ENCODE results near the gene EDARADD.

Gene EDARADD

DNA sequence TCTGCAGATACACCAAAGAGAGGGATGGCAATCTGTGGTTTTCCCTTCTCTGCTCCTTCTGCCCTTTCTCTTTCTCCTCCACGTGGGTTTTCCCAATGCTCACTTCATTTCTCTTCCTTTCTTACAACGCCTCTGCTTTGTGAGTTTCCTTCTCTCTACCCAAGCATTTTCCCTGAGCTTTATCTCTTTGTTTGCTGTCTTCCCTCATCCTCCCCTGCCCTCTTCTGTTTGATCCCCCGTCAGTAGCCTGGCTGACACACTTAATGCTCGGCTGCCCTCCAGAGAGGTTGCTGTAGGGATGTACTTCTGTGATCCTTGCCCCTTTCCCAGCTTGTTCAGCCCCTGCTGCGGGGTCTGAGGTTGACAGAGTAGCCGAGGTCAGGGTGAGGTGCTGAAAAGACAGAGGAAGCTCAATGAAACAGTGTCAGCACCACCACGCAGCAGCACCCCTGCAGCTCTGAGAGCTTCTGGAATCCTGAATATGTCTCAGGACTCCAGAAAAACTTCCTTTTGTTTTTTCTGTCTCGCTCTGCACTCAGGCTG is 6.0 kb downstream of the EDARADD start:
- no peak for DNase-seq (ENCODE audit: low read depth)
- no peak overlapping the region for H3K4me3 ChIP-seq (ENCODE audit: low read length)
- TF ChIP-seq, protein P1, sequence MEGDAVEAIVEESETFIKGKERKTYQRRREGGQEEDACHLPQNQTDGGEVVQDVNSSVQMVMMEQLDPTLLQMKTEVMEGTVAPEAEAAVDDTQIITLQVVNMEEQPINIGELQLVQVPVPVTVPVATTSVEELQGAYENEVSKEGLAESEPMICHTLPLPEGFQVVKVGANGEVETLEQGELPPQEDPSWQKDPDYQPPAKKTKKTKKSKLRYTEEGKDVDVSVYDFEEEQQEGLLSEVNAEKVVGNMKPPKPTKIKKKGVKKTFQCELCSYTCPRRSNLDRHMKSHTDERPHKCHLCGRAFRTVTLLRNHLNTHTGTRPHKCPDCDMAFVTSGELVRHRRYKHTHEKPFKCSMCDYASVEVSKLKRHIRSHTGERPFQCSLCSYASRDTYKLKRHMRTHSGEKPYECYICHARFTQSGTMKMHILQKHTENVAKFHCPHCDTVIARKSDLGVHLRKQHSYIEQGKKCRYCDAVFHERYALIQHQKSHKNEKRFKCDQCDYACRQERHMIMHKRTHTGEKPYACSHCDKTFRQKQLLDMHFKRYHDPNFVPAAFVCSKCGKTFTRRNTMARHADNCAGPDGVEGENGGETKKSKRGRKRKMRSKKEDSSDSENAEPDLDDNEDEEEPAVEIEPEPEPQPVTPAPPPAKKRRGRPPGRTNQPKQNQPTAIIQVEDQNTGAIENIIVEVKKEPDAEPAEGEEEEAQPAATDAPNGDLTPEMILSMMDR (IDR thresholded peaks at IDR 0.05; ENCODE audit: insufficient read depth, low read depth, low read length, missing control alignments), result no peak

DNA sequence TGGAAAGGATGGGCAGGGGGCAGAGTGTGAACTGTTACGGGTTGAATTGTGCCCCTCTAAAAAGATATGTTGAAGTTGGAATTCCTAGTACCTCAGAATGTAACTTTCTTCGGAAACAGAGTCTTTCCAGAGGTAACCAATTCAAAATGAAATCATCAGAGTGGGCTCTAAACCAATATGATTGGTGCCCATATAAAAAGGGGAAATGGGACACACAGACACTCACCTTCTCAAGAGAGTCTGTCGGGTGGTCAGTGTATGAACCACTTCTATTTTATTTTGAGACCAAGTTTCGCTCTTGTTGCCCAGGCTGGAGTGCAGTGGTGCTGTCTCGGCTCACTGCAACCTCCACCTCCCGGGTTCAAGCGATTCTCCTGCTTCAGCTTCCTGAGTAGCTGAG is 7.6 kb downstream of the EDARADD start:
- no peak overlapping the region for H3K4me3 ChIP-seq (ENCODE audit: low read length)

DNA sequence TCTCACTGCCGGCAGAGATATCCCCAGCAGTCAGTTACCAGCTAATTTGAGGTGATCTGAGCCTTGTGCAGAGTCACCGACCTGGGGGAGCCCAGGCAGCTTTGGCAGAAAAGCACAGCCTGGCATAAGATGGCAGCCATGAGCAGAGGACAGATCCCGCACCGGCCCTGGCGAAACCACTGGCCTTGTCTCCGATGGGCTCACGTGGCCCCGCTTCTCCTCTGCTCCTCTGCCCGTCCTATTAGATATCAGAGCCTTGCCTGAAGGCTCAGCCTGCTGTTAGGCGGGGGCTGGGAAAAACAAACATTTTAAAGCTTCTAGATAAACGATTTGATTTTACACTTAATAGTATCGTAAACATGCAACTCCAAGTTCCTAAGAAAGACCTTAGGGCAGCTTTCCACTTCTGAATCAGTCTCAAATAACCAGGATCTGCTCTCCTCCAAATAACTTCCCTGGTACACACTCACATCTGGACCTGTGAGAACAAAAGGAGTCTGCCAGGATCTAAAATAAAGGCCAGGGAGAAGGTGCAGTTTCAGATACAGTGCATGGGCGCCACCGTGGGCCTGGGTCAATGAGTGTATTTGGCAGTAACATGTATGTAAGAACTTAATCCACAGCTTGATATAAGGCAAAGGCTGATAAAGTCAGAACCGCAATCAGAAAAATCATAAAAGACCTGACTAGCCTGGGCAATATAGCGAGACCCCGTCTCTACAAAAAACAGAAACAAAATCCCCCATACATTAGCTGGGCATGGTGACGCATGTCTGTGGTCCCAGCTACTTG is 10.0 kb downstream of the EDARADD start:
- no peak for DNase-seq (ENCODE audit: low read depth)
- TF ChIP-seq, protein P1 (IDR thresholded peaks at IDR 0.05; ENCODE audit: insufficient read depth, low read depth, low read length, missing control alignments), result no peak
- no peak overlapping the region for H3K4me3 ChIP-seq (ENCODE audit: low read length)

More for the DNA sequence above, 7.6 kb downstream of the EDARADD start:
- TF ChIP-seq, protein P1 (IDR thresholded peaks at IDR 0.05; ENCODE audit: insufficient read depth, low read depth, low read length, missing control alignments), result no peak
- no peak for DNase-seq (ENCODE audit: low read depth)

DNA sequence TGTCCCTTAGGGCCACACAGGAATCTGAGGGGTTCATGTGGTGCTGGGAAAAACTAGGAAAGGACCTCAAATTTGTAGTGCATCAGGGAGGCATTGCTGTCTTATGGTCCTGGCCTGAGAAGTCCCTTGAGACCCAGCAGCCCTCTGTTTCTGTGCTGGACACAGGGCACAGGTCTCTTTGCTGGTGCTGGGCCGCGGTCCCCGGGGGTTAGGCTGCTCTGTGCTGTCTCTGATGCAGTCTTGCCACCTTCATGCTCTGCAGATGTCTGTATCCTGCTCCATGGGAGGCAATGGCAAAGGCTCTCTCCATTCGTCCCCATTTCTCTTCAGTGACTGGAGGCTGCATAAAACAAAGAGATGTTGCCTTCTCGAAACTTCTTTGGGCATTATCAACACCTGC is 13.0 kb downstream of the EDARADD start:
- TF ChIP-seq, protein P1 (IDR thresholded peaks at IDR 0.05; ENCODE audit: insufficient read depth, low read depth, low read length, missing control alignments), result no peak
- DNase-seq (ENCODE audit: low read depth), result no peak
- H3K4me3 ChIP-seq (ENCODE audit: low read length), result no peak overlapping the region

DNA sequence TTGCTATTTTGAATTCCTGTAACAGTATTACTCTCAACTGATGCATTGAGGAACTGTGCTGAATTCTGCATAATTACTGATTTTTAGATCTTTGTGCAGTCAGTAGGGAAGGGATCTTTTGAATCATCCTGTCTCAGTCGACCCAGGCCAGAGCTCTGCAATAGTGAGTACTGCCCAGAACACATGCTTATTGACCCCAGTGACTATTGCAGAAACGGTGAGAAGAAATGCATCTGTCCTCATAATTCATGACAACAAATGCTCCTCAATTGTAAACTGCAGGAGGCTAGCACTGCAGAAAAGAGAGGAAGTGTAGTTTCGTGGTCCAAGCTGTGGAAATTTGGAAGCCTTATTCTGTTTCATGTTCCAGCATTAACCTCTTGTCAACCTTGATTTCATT is 19.6 kb downstream of the EDARADD start:
- no peak overlapping the region for H3K4me3 ChIP-seq (ENCODE audit: low read length)
- TF ChIP-seq, protein P1 (IDR thresholded peaks at IDR 0.05; ENCODE audit: insufficient read depth, low read depth, low read length, missing control alignments), result no peak
- DNase-seq (ENCODE audit: low read depth), result no peak

DNA sequence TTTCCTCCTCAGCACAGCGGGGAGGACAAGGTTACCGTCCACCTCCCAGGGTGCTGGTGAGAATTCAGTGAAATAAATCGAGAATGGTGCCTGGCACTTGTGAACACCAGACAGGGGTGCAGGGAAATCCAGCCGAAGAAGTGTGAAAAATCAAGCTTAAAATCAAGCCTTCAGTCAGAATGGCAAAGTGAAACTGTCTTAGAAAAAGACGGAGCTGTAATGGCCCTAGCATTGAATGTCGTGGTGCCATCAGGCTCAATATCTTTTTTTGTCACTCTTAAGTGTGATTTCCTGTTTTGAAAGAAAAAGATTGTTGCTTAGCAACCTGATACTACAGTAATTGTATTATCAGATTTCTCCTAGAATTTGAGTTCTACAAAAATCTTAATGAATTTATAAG is 22.1 kb downstream of the EDARADD start:
- no peak overlapping the region for H3K4me3 ChIP-seq (ENCODE audit: low read length)
- DNase-seq (ENCODE audit: low read depth), result no peak
- TF ChIP-seq, protein P1 (IDR thresholded peaks at IDR 0.05; ENCODE audit: insufficient read depth, low read depth, low read length, missing control alignments), result no peak

DNA sequence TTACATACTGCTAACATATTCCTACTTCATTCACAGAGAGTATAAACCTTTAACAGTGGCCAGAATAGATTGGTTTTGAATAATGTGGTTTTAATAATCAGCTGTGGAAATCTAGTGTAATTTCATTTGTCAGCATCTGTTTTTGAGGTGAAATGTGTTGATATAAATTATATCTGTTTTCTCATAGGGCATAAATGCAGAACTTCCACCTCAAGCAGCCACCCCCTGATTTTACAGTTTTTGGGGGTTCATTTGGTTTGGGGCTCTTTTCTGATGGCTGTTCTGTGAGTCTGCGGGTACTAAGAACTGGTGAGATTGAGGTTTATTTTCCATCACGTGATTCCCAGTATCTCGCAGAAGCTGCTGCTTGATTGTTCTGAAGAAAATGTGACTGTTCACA is 23.2 kb downstream of the EDARADD start:
- no peak for DNase-seq (ENCODE audit: low read depth)
- no peak overlapping the region for H3K4me3 ChIP-seq (ENCODE audit: low read length)
- TF ChIP-seq, protein P1 (IDR thresholded peaks at IDR 0.05; ENCODE audit: insufficient read depth, low read depth, low read length, missing control alignments), result no peak

Data from epithelial cell of esophagus (primary cell).